ENCODE measurements around the gene IPCEF1.

The IPCEF1 gene

GRCh38 chr6:154289818-154290508, 66.6 kb downstream of the IPCEF1 start:
- no peak for DNase-seq

- DNase-seq: no peak
Measured at GRCh38 chr6:154285826-154286225, 70.8 kb downstream of the IPCEF1 start.

GRCh38 chr6:154284313-154284853, 72.2 kb downstream of the IPCEF1 start:
- no peak for DNase-seq

GRCh38 chr6:154280521-154280920, 76.1 kb downstream of the IPCEF1 start:
- DNase-seq: no peak

GRCh38 chr6:154277629-154278017, 79.0 kb downstream of the IPCEF1 start:
- no peak for DNase-seq

GRCh38 chr6:154276810-154277628, 79.6 kb downstream of the IPCEF1 start:
- DNase-seq: no peak

- no peak for DNase-seq
Measured at GRCh38 chr6:154274168-154274567, 82.4 kb downstream of the IPCEF1 start.

GRCh38 chr6:154268486-154268885, 88.1 kb downstream of the IPCEF1 start:
- no peak for DNase-seq

GRCh38 chr6:154267508-154268106, 89.0 kb downstream of the IPCEF1 start:
- DNase-seq: no peak

GRCh38 chr6:154266560-154267099, 90.0 kb downstream of the IPCEF1 start:
- no peak for DNase-seq

GRCh38 chr6:154261688-154262397, 94.8 kb downstream of the IPCEF1 start:
- no peak for DNase-seq

GRCh38 chr6:154258064-154258757, 98.4 kb downstream of the IPCEF1 start:
- DNase-seq: no peak

GRCh38 chr6:154257067-154257466, 99.5 kb downstream of the IPCEF1 start:
- DNase-seq: no peak

- no peak for DNase-seq
Measured at GRCh38 chr6:154252678-154253077, 103.9 kb downstream of the IPCEF1 start.

GRCh38 chr6:154251116-154251515, 105.5 kb downstream of the IPCEF1 start:
- DNase-seq: no peak

- no peak for DNase-seq
Measured at GRCh38 chr6:154249499-154250298, 106.9 kb downstream of the IPCEF1 start.

GRCh38 chr6:154247119-154247861, 109.3 kb downstream of the IPCEF1 start:
- DNase-seq: no peak

- no peak for DNase-seq
Measured at GRCh38 chr6:154246723-154247118, 109.9 kb downstream of the IPCEF1 start.

- DNase-seq: no peak
Measured at GRCh38 chr6:154245506-154245905, 111.1 kb downstream of the IPCEF1 start.
